NCI-H510A (cell line): ENCODE results near the gene CACNB3.
"Not testable (repeated sequence)": the region's sequence is repeated elsewhere in the genome, so short reads cannot be mapped to it uniquely, and the experiment has no call there.

Experiments used
- DNase-seq: peaks from one replicate; lab custom pipeline; 2025; lab: John Stamatoyannopoulos, UW

CACNB3 gene

GRCh38 chr12:48854932-48855331 is 36.6 kb downstream of the CACNB3 start:
- DNase-seq, result not testable (repeated sequence)

DNA sequence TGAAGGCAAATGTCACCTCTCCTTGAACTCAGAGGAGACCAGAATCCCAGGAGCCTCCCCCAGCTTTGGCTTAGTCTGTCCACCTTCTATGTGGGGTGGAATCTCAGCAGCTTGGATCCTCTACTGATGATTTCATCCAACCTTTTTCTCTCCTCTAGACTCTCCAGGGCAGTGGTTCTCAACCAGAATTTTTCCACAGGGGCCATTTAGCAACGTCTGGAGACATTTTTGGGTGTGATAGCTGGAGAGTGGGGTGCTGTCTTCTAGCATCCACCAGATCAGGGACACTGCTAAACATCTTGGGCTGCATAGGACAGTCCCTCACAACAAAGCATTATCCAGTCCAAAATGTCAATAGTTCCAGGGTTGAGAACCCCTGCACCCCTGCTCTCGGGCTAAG is 38.1 kb downstream of the CACNB3 start:
- DNase-seq, result no peak

GRCh38 chr12:48857278-48857994 is 39.1 kb downstream of the CACNB3 start:
- DNase-seq, result no peak

DNA sequence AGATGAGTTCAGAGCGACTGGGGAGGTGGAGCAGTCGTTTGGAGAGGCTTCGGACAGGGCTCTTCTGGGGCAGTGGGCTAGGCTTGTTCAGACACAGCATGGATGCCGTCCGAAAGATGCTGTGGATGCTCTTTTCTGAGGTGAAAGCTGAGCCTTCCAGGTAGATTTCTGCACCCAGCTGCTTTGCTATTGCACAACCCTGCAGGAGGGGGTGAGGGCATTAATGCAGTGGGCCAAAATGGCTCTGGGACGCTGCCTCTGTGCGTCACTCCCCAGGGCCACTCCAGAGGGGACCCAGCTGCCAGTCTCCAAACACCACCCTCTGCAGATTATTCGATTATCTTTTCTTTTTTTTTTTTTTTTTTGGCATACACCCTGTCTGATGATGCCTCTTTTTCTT is 39.7 kb downstream of the CACNB3 start:
- no peak for DNase-seq

GRCh38 chr12:48859607-48860006 is 41.3 kb downstream of the CACNB3 start:
- DNase-seq, result no peak

GRCh38 chr12:48860236-48860635 is 41.9 kb downstream of the CACNB3 start:
- DNase-seq, result not testable (repeated sequence)

GRCh38 chr12:48861111-48861510 is 42.8 kb downstream of the CACNB3 start:
- DNase-seq, result no peak

GRCh38 chr12:48862760-48863159 is 44.5 kb downstream of the CACNB3 start:
- DNase-seq, result no peak

GRCh38 chr12:48863291-48863690 is 45.0 kb downstream of the CACNB3 start:
- no peak for DNase-seq

GRCh38 chr12:48865281-48866051 is 47.2 kb downstream of the CACNB3 start, which contains the start of gene RND1:
Gene RND1, minus strand, starts transcription at chr12:48865870. Its CDS starts 103 bp downstream, at chr12:48865767.
- peak; percentile 91 for DNase-seq

GRCh38 chr12:48866052-48866711 is 47.9 kb downstream of the CACNB3 start:
- no peak for DNase-seq

- DNase-seq, result no peak
Measured at GRCh38 chr12:48868451-48868850, 50.2 kb downstream of the CACNB3 start.

DNA sequence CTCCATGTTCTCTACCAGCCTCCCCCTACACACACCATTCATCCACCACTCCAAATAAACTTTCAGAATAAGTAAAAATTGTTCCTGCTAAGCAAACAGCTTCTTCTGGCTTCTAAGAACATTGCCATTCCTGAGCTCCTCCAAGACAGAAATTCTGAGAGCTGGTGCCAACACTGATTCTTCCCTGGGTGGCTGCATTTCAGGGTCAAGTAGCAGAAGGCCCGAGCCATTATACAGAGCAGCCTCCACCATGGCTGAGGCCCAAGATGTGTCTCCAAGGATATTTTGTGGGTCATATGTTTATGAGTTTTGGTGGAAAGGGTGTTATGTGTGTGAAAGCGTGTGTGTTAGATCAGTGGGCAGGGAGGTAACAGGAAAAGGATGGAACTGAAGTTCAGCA is 50.9 kb downstream of the CACNB3 start:
- no peak for DNase-seq

- no peak for DNase-seq
Measured at GRCh38 chr12:48873096-48873495, 54.8 kb downstream of the CACNB3 start.

GRCh38 chr12:48873534-48873933 is 55.2 kb downstream of the CACNB3 start:
- DNase-seq, result not testable (repeated sequence)

GRCh38 chr12:48875944-48876515 is 57.7 kb downstream of the CACNB3 start:
- no peak for DNase-seq
